Germinal center (tissue), 1 donor: Measurements from ENCODE around the gene FAM163A.
"Not testable (repeated sequence)": the region's sequence is repeated elsewhere in the genome, so short reads cannot be mapped to it uniquely, and the experiment has no call there.

Experiments
- DNase-seq: peaks from one replicate; pipeline ENCODE4 v3.0.0; 2012; ENCODE audit warnings: mixed read lengths, low spot score

Gene FAM163A

GRCh38 chr1:179855831-179856230 is 112.7 kb downstream of the FAM163A start:
- not testable (repeated sequence) for DNase-seq

- DNase-seq: no peak
Measured at GRCh38 chr1:179856296-179856695, 113.2 kb downstream of the FAM163A start.

DNA sequence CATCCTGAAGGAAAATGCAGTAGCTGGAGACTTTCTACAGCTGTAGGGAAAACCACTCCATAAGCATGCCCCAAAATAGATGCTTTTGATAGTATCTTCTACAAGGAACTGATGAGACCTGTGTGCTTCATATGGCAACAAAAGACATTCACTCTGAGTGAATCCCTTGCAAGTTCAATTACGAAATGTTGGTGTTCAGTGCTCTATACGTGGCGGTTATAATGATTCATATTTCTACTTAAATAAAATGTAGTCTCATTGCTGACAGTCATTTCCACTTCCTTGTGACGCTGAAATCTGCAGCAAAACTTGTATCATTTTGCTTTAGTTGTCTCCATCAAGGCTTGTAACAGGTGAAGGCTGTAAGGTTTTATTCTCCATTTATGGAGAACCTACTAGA is 113.9 kb downstream of the FAM163A start:
- DNase-seq: no peak

DNA sequence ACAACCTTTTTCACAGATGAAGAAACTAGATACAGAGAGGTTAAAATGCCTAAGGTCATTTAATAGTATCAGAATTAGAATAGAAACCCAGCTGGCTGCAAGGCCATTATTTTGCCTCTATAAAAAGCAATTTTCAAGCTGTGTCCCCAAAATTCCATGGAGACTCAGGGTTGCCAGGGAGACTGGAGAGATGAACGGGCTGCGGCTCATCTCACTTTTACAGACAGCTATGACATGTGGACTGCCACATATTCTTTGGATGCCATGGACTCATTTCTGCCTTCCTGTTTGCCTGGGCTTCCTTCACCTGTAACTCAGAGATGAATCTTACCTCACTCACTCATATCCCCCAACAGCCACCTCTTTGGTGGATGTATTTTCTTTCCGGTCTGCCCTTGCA is 117.6 kb downstream of the FAM163A start:
- no peak for DNase-seq

DNA sequence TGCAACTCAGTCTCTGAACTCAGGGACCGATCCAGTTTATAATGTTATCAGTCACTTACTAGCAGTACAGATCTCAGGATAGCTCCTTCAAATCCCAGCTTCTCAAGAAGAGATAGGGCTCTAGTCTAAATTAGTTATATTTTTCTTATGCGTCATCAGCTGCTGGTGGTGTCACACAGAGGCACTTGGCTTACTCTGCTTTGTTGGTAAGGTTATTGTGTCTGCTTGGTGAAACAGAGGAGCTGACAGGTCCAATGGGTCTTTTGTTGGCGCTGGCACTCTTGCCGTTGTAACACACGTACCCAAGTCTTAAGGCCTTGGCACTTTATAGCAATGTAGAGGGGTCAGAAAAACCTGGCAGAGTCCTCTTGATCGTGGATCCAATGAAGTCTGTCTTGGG is 122.3 kb downstream of the FAM163A start:
- no peak for DNase-seq
